Measurements from ENCODE around the gene SIK3. TPM values are rescaled to one million over a fixed set of nuclear protein-coding genes. Genes with fewer than 3 reads are reported as not detected.

SIK3 gene
- total RNA-seq, 1 experiment from 2014 or later: 31.4 TPM

DNA sequence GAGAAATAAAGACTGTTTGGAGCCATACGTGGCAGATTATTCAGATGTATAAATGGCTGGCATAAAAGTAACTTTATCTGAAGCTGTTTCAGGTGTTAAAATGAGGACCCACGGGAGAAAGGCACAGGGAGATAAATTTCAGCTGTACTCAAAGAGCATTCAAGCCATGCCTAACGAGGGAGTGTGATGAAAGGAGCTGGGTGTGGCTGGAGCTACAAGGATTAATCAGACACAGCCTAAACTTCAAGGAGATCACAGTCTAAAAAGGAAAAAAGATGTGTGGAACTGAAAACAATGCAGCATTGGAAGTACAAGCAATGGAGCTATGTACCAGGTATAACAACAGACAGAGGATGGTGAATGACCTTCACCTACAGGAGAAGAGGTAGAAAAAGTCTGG is 140.0 kb downstream of the SIK3 start:
- Mint-ChIP-seq H3K27ac (peak overlapping the region in 2 of 3 experiments; percentile 20 to 35; a peak in 4 of 7 replicates), H3K4me1 (peaks cover 37 to 45% of the 10 kb centered on the region in 2 experiments), H3K27me3 (ENCODE audit: low read depth) (no peaks in the 10 kb centered on the region), H3K36me3 (ENCODE audit: insufficient read depth in 1 of 3, low read depth in 3 of 3) (peaks cover 0 to 3% (median 0%) of the 10 kb centered on the region in 3 experiments; a peak in 1 of 7 replicates), H3K4me3 (no peak overlapping the region), H3K9me3 (no peaks in the 10 kb centered on the region)
- Histone ChIP-seq H3K4me2 (ENCODE audit: insufficient read depth, insufficient read length, low read length) (no peak overlapping the region), H3K9ac (ENCODE audit: extremely low read depth, insufficient read length, low read length) (no peak overlapping the region), H4K91ac (ENCODE audit: insufficient read length, low read depth, low read length) (no peak overlapping the region), H3K18ac (ENCODE audit: insufficient read length, low read depth, low read length) (no peak overlapping the region), H3K4me1 (ENCODE audit: insufficient read depth, low read length) (peaks cover 3% of the 10 kb centered on the region; the same call in 1 of the 2 replicates), H3K14ac (ENCODE audit: insufficient read depth, low read length) (no peak overlapping the region), H3T11ph (ENCODE audit: low read length) (no peak overlapping the region), H2BK120ac (ENCODE audit: low read depth, low read length, poor library complexity, severe bottlenecking) (no peak overlapping the region), H4K20me1 (ENCODE audit: control insufficient read depth, insufficient read depth, insufficient read length) (peaks cover 3% of the 10 kb centered on the region), H2BK12ac (ENCODE audit: insufficient read length, low read depth, low read length) (no peak overlapping the region), H3K79me2 (ENCODE audit: insufficient read depth, low read length) (0 out of 2 replicates have a peak, but pooled peaks cover 2% of the 10 kb centered on the region), H2BK5ac (ENCODE audit: insufficient read length, low read length) (no peak overlapping the region), H3K23ac (ENCODE audit: insufficient read length, low read depth, low read length) (no peak overlapping the region), H3K4ac (ENCODE audit: low read depth, low read length) (no peak overlapping the region), H2BK15ac (ENCODE audit: low read depth, low read length) (no peak overlapping the region), H2AK5ac (ENCODE audit: insufficient read length, low read length) (no peak overlapping the region), H2AFZ (ENCODE audit: low read length) (no peak overlapping the region), H4K5ac (ENCODE audit: insufficient read length, low read depth, low read length) (no peak overlapping the region), H3K27me3 (ENCODE audit: insufficient read depth, low read length) (no peaks in the 10 kb centered on the region), H3K23me2 (ENCODE audit: insufficient read length, low read depth, low read length, poor library complexity, severe bottlenecking) (no peaks in the 10 kb centered on the region), H3K27ac (ENCODE audit: insufficient read length, low read depth, low read length) (no peak overlapping the region), H3K9me3 (ENCODE audit: control insufficient read depth, low read depth, low read length) (no peaks in the 10 kb centered on the region), H2BK20ac (ENCODE audit: low read depth, low read length, poor library complexity, severe bottlenecking) (no peak overlapping the region), H4K8ac (replicated peaks; ENCODE audit: insufficient read length, low read depth, low read length) (no peak overlapping the region), H3K56ac (ENCODE audit: insufficient read length, low read depth, low read length) (no peak overlapping the region), H3K79me1 (ENCODE audit: insufficient read depth, low read depth, low read length, poor library complexity, severe bottlenecking) (peaks cover 3% of the 10 kb centered on the region)
- WGBS (ENCODE audit: extremely low coverage, insufficient read length, low lambda C conversion rate): no CpG with 5 or more reads among the region's 3 CpGs
- no peak for TF ChIP-seq CTCF (conservative IDR thresholded peaks at IDR 0.05)
- DNase-seq: no peak
